ENCODE results near the gene GRM6. TPM values are rescaled to one million over a fixed set of nuclear protein-coding genes. Genes with fewer than 3 reads are reported as not detected.

The GRM6 gene
- total RNA-seq, 4 donors from 2014 or later, result not detected

- ATAC-seq, result no peak
- TF ChIP-seq, protein P1, sequence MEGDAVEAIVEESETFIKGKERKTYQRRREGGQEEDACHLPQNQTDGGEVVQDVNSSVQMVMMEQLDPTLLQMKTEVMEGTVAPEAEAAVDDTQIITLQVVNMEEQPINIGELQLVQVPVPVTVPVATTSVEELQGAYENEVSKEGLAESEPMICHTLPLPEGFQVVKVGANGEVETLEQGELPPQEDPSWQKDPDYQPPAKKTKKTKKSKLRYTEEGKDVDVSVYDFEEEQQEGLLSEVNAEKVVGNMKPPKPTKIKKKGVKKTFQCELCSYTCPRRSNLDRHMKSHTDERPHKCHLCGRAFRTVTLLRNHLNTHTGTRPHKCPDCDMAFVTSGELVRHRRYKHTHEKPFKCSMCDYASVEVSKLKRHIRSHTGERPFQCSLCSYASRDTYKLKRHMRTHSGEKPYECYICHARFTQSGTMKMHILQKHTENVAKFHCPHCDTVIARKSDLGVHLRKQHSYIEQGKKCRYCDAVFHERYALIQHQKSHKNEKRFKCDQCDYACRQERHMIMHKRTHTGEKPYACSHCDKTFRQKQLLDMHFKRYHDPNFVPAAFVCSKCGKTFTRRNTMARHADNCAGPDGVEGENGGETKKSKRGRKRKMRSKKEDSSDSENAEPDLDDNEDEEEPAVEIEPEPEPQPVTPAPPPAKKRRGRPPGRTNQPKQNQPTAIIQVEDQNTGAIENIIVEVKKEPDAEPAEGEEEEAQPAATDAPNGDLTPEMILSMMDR (IDR thresholded peaks at IDR 0.05), result no peak
- TF ChIP-seq POLR2AphosphoS5 (IDR thresholded peaks at IDR 0.05) (no peak), POLR2A (IDR thresholded peaks at IDR 0.05) (no peak), EP300 (IDR thresholded peaks at IDR 0.05) (no peak)
- 8 to 18% methylated on average over 1 of the region's 1 CpG for WGBS, 2 donors (ENCODE audit: low coverage in 1 of 2)
- Histone ChIP-seq H3K9me3 (peaks cover 0 to 27% (median 0%) of the 10 kb centered on the region in 3 donors), H3K27me3 (no peaks in the 10 kb centered on the region), H3K4me1 (no peaks in the 10 kb centered on the region), H3K36me3 (no peaks in the 10 kb centered on the region), H3K27ac (no peak overlapping the region), H3K4me3 (no peak overlapping the region)
Measured at GRCh38 chr5:179008667-179009066, 13.5 kb upstream of the GRM6 start.

GRCh38 chr5:179006564-179006963 lies 11.4 kb upstream of the GRM6 start:
- WGBS, 2 donors (ENCODE audit: low coverage in 1 of 2), result 94% methylated on average over 2 of the region's 2 CpGs; no CpG with 5 or more reads in 1 of the 2 donors
- Histone ChIP-seq H3K27ac (no peak overlapping the region), H3K36me3 (no peaks in the 10 kb centered on the region), H3K9me3 (peaks cover 0 to 23% (median 0%) of the 10 kb centered on the region in 3 donors), H3K27me3 (no peaks in the 10 kb centered on the region), H3K4me1 (no peaks in the 10 kb centered on the region), H3K4me3 (no peak overlapping the region)
- ATAC-seq, result no peak
- TF ChIP-seq POLR2AphosphoS5 (IDR thresholded peaks at IDR 0.05) (no peak), POLR2A (IDR thresholded peaks at IDR 0.05) (no peak), EP300 (IDR thresholded peaks at IDR 0.05) (no peak)
- TF ChIP-seq, protein P1 (IDR thresholded peaks at IDR 0.05), result no peak

DNA sequence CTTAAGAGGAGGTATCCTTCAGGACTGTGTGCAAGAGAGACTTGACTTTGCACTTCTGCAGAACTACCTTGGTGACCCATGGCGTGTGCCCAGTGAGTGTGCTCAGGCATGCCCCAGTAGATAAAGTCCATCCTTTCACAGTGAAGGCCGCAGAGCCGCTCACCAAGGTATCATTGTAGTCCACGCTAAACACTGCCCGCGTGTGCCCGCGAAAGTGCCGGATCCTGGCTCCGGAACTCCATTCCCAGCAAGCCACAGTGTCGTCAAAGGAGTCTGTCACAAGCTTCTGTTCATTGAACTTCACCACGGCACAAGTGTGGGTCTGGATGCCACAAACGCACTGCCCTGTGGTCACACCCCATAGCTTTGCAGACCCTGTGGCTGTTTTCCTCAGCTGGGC lies 3.3 kb upstream of the GRM6 start:
- no peak overlapping the region for H3K4me3 ChIP-seq
- TF ChIP-seq POLR2AphosphoS5 (IDR thresholded peaks at IDR 0.05) (no peak), POLR2A (IDR thresholded peaks at IDR 0.05) (no peak), EP300 (IDR thresholded peaks at IDR 0.05) (no peak)
- TF ChIP-seq, protein P1 (IDR thresholded peaks at IDR 0.05), result no peak
- WGBS, 2 donors (ENCODE audit: low coverage in 1 of 2), result 96% methylated on average over 12 of the region's 13 CpGs; no CpG with 5 or more reads in 1 of the 2 donors
- peaks cover 0 to 9% (median 0%) of the 10 kb centered on the region in 3 donors for H3K9me3 ChIP-seq
- peaks cover 51% of the 10 kb centered on the region for H3K27me3 ChIP-seq
- no peaks in the 10 kb centered on the region for H3K36me3 ChIP-seq
- H3K4me1 ChIP-seq, result peaks cover 0 to 13% (median 0%) of the 10 kb centered on the region in 3 donors
- H3K27ac ChIP-seq, result no peak overlapping the region
- ATAC-seq, result no peak

DNA sequence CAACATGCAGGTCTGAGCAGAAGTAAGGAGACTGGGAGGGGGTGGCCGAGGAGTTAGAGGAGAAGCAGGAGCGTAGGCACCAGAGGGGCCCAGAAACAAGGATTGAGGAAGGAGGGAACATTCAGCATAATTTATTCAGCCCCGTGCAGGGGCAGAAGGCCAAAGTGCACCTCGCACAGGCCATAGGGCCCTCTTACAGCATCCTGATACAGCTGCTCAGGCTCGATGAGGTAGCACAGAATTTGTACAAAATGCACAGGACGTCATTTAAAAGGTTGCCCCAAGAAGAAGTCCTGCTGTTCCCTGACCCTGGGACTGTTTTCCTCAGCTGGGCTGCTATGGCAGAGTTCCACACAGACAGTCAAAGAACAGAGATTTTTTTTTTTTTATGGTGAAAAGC lies 2.1 kb upstream of the GRM6 start:
- no peaks in the 10 kb centered on the region for H3K36me3 ChIP-seq
- peaks cover 0 to 13% (median 0%) of the 10 kb centered on the region in 3 donors for H3K4me1 ChIP-seq
- WGBS, 2 donors (ENCODE audit: low coverage in 1 of 2), result 48 to 80% methylated on average over 2 to 6 of the region's 6 CpGs
- no peak overlapping the region for H3K27ac ChIP-seq
- peaks cover 64% of the 10 kb centered on the region for H3K27me3 ChIP-seq
- TF ChIP-seq EP300 (IDR thresholded peaks at IDR 0.05) (no peak), POLR2A (IDR thresholded peaks at IDR 0.05) (no peak), POLR2AphosphoS5 (IDR thresholded peaks at IDR 0.05) (no peak)
- peaks cover 0 to 6% (median 0%) of the 10 kb centered on the region in 3 donors for H3K9me3 ChIP-seq
- no peak for ATAC-seq
- H3K4me3 ChIP-seq, result no peak overlapping the region

DNA sequence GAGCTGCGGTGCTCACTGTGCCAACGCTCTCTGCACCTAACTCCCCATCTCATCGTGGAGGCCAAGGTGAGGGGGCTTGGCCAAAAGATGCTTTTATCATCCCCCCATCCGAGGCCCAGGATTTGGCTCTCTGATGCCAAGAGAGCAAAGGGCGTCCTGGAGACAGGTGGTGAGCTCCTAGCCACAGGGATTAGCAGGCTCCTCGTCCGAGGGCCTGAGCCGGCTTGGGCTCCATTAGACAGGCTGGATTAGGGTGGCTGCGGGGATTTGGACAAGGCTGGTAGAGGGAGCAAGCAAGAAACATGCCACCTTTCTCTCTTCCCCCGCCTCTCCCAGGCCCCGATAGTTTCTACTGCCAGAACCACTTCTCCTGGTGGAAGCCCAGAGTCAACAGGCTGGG lies 1.0 kb upstream of the GRM6 start:
- H3K9me3 ChIP-seq, result peaks cover 0 to 10% (median 0%) of the 10 kb centered on the region in 3 donors
- H3K36me3 ChIP-seq, result no peaks in the 10 kb centered on the region
- TF ChIP-seq, protein P1 (IDR thresholded peaks at IDR 0.05), result no peak
- no peak for TF ChIP-seq POLR2AphosphoS5 (IDR thresholded peaks at IDR 0.05)
- H3K27me3 ChIP-seq, result peaks cover 70% of the 10 kb centered on the region
- peaks cover 0 to 13% (median 0%) of the 10 kb centered on the region in 3 donors for H3K4me1 ChIP-seq
- H3K27ac ChIP-seq, result no peak overlapping the region
- WGBS, 2 donors (ENCODE audit: low coverage in 1 of 2), result 50 to 75% methylated on average over 3 to 4 of the region's 11 CpGs
- no peak overlapping the region for H3K4me3 ChIP-seq
- no peak for ATAC-seq

Measured in gastroesophageal sphincter (tissue), 4 donors.